ENCODE data around the gene ILF2. TPM values are rescaled to one million over a fixed set of nuclear protein-coding genes. Genes with fewer than 3 reads are reported as not detected.

The ILF2 gene
- polyA plus RNA-seq, 1 donor (not counting 4 experiments of a cell fraction or from before 2014, with no cell fraction given) = 232 TPM

- no peaks in the 10 kb centered on the region for H3K4me1 ChIP-seq (ENCODE audit: control insufficient read depth, extremely low read depth, insufficient read depth, low read length)
Measured at GRCh38 chr1:153646672-153647345, 24.0 kb downstream of the ILF2 start.

GRCh38 chr1:153643816-153644215, 27.0 kb downstream of the ILF2 start:
- Histone ChIP-seq H3K36me3 (ENCODE audit: control insufficient read depth in 2 of 2, extremely low read depth in 1 of 2, insufficient read depth in 2 of 2, low read length in 2 of 2) (peaks cover 30 to 57% of the 10 kb centered on the region in 2 experiments), H2AFZ (ENCODE audit: control insufficient read depth, low read length) (no peak overlapping the region), H3K4me1 (ENCODE audit: control insufficient read depth, extremely low read depth, insufficient read depth, low read length) (no peaks in the 10 kb centered on the region), H3K9me1 (ENCODE audit: control insufficient read depth, extremely low read depth, insufficient read depth, low read length) (no peaks in the 10 kb centered on the region), H4K20me1 (ENCODE audit: control insufficient read depth, extremely low read depth, insufficient read depth, low read length) (peaks cover 6% of the 10 kb centered on the region), H3K4me3 (ENCODE audit: control insufficient read depth in 2 of 3, extremely low read depth in 1 of 3, insufficient read depth in 2 of 3, low read depth in 1 of 3, low read length in 3 of 3) (no peak overlapping the region), H3K27ac (ENCODE audit: control insufficient read depth, insufficient read depth, low read length) (no peak overlapping the region), H3K9me3 (ENCODE audit: control insufficient read depth, low read depth, low read length) (no peaks in the 10 kb centered on the region), H3K27me3 (ENCODE audit: control insufficient read depth, extremely low read depth, insufficient read depth, low read length) (no peaks in the 10 kb centered on the region), H3K79me2 (ENCODE audit: control insufficient read depth, insufficient read depth, low read length) (peaks cover 20% of the 10 kb centered on the region), H3K9ac (ENCODE audit: control insufficient read depth, extremely low read depth, insufficient read depth, low read length) (no peak overlapping the region), H3K4me2 (ENCODE audit: control insufficient read depth, extremely low read depth, insufficient read depth, low read depth, low read length) (no peak overlapping the region)
- dilution Hi-C loops (cut with MboI; ENCODE audit: extremely low pct_ligation_motif_present, low sequenced_read_pairs) = no loop called here
- FAIRE-seq (no peak), DNase-seq (ENCODE audit: low read depth, low spot score) (no peak)
- TF ChIP-seq CTCF (optimal IDR thresholded peaks at IDR 0.05 in 1 of 3, IDR thresholded peaks at IDR 0.05 in 1 of 3, conservative IDR thresholded peaks at IDR 0.05 in 1 of 3; ENCODE audit: extremely low read depth in 1 of 3, insufficient read depth in 2 of 3, low read length in 3 of 3) (no peak), EZH2 (IDR thresholded peaks at IDR 0.05; ENCODE audit: low read length) (no peak)

More at GRCh38 chr1:153646672-153647345, 24.0 kb downstream of the ILF2 start:
- TF ChIP-seq CTCF (optimal IDR thresholded peaks at IDR 0.05 in 1 of 3, IDR thresholded peaks at IDR 0.05 in 1 of 3, conservative IDR thresholded peaks at IDR 0.05 in 1 of 3; ENCODE audit: extremely low read depth in 1 of 3, insufficient read depth in 2 of 3, low read length in 3 of 3) = no peak
- H3K9ac ChIP-seq (ENCODE audit: control insufficient read depth, extremely low read depth, insufficient read depth, low read length) = no peak overlapping the region
- dilution Hi-C loops (cut with MboI; ENCODE audit: extremely low pct_ligation_motif_present, low sequenced_read_pairs) = no loop called here
- no peaks in the 10 kb centered on the region for H3K9me3 ChIP-seq (ENCODE audit: control insufficient read depth, low read depth, low read length)
- no peak overlapping the region for H3K4me3 ChIP-seq (ENCODE audit: control insufficient read depth in 2 of 3, extremely low read depth in 1 of 3, insufficient read depth in 2 of 3, low read depth in 1 of 3, low read length in 3 of 3)
- no peaks in the 10 kb centered on the region for H3K9me1 ChIP-seq (ENCODE audit: control insufficient read depth, extremely low read depth, insufficient read depth, low read length)
- H3K79me2 ChIP-seq (ENCODE audit: control insufficient read depth, insufficient read depth, low read length) = peaks cover 6% of the 10 kb centered on the region
- H3K4me2 ChIP-seq (ENCODE audit: control insufficient read depth, extremely low read depth, insufficient read depth, low read depth, low read length) = no peak overlapping the region
- peaks cover 18 to 33% of the 10 kb centered on the region in 2 experiments for H3K36me3 ChIP-seq (ENCODE audit: control insufficient read depth in 2 of 2, extremely low read depth in 1 of 2, insufficient read depth in 2 of 2, low read length in 2 of 2)
- no peak for DNase-seq (ENCODE audit: low read depth, low spot score)
- H3K27ac ChIP-seq (ENCODE audit: control insufficient read depth, insufficient read depth, low read length) = no peak overlapping the region
- peaks cover under 1% of the 10 kb centered on the region for H4K20me1 ChIP-seq (ENCODE audit: control insufficient read depth, extremely low read depth, insufficient read depth, low read length)
- H2AFZ ChIP-seq (ENCODE audit: control insufficient read depth, low read length) = no peak overlapping the region
- H3K27me3 ChIP-seq (ENCODE audit: control insufficient read depth, extremely low read depth, insufficient read depth, low read length) = no peaks in the 10 kb centered on the region
- FAIRE-seq = no peak

Measured in keratinocyte (primary cell).